ENCODE results near the gene CD58.

The CD58 gene

GRCh38 chr1:116465845-116466685 is 104.8 kb downstream of the CD58 start:
- DNase-seq, result no peak

GRCh38 chr1:116465477-116465844 is 105.4 kb downstream of the CD58 start:
- no peak for DNase-seq

Measured in CD4-positive, alpha-beta T cell treated with Interleukin-1 beta for 1 hour (primary cell).